ENCODE data around the gene CHRND. TPM values are rescaled to one million over a fixed set of nuclear protein-coding genes. Genes with fewer than 3 reads are reported as not detected.
"Not testable (repeated sequence)": the region's sequence is repeated elsewhere in the genome, so short reads cannot be mapped to it uniquely, and the experiment has no call there.

The CHRND gene
- total RNA-seq, 1 experiment from 2014 or later = not detected

DNA sequence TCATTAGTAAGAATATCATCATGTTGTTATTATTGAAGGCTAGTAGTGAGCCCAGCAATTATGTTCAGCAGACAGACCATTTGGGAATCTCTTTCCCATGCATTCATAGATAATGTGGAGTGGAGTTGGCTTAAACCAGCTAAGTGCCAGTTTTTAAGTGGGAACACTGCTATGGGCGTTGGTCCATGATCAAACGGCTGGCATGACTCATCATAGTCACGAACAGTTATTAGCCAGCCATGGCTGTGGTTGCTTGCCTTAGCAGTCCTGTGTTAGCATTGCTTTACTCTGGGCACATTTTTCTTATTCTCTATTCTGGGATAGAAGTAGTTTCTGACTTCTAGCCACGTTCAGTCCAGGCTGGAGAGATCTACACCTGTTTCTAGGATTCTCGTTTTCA is 42.2 kb downstream of the CHRND start:
- Mint-ChIP-seq H3K27ac (ENCODE audit: unreplicated experiment) (no peak overlapping the region), H3K4me3 (ENCODE audit: unreplicated experiment) (no peak overlapping the region), H3K4me1 (ENCODE audit: low read depth, unreplicated experiment) (no peaks in the 10 kb centered on the region), H3K9me3 (ENCODE audit: unreplicated experiment) (no peaks in the 10 kb centered on the region), H3K36me3 (ENCODE audit: insufficient read depth, unreplicated experiment) (peaks cover 35% of the 10 kb centered on the region), H3K27me3 (ENCODE audit: insufficient read depth, unreplicated experiment) (no peaks in the 10 kb centered on the region)
- no peak for DNase-seq
- ChIA-PET CTCF (no interaction called here), POLR2A (no interaction called here)
- intact Hi-C loops (cut with micrococcal nuclease; ENCODE audit: unreplicated experiment) = no loop called here
- no peaks in the 10 kb centered on the region for H3K4me1 ChIP-seq
- TF ChIP-seq CTCF (IDR thresholded peaks at IDR 0.05; ENCODE audit: insufficient read depth in 1 of 2, low read depth in 1 of 2, low read length in 1 of 2, severe bottlenecking in 1 of 2, unreplicated experiment in 1 of 2) = no peak
- no peak overlapping the region for H3K4me3 ChIP-seq (ENCODE audit: low read depth, low read length)
- no TSS peak for BruUV-seq (replicated peaks)
- H3K27me3 ChIP-seq (replicated peaks; ENCODE audit: control insufficient read depth, insufficient read depth, low read length) = no peaks in the 10 kb centered on the region
- H3K9me3 ChIP-seq = no peaks in the 10 kb centered on the region
- peaks cover 2% of the 10 kb centered on the region for H3K36me3 ChIP-seq (ENCODE audit: control insufficient read depth, insufficient read depth, low read length)

- Mint-ChIP-seq H3K9me3 (ENCODE audit: unreplicated experiment) (no peaks in the 10 kb centered on the region), H3K4me1 (ENCODE audit: low read depth, unreplicated experiment) (no peaks in the 10 kb centered on the region), H3K4me3 (ENCODE audit: unreplicated experiment) (no peak overlapping the region), H3K27ac (ENCODE audit: unreplicated experiment) (no peak overlapping the region), H3K36me3 (ENCODE audit: insufficient read depth, unreplicated experiment) (peaks cover 41% of the 10 kb centered on the region), H3K27me3 (ENCODE audit: insufficient read depth, unreplicated experiment) (no peaks in the 10 kb centered on the region)
- Histone ChIP-seq H3K9me3 (no peaks in the 10 kb centered on the region), H3K36me3 (ENCODE audit: control insufficient read depth, insufficient read depth, low read length) (peaks cover 2% of the 10 kb centered on the region), H3K27me3 (replicated peaks; ENCODE audit: control insufficient read depth, insufficient read depth, low read length) (no peaks in the 10 kb centered on the region), H3K4me3 (ENCODE audit: low read depth, low read length) (no peak overlapping the region), H3K4me1 (no peaks in the 10 kb centered on the region)
- BruUV-seq (replicated peaks) = no TSS peak
- POLR2A ChIA-PET = no interaction called here
- CTCF ChIA-PET = no interaction called here
- TF ChIP-seq CTCF (IDR thresholded peaks at IDR 0.05; ENCODE audit: insufficient read depth in 1 of 2, low read depth in 1 of 2, low read length in 1 of 2, severe bottlenecking in 1 of 2, unreplicated experiment in 1 of 2) = no peak
- DNase-seq = no peak
- intact Hi-C loops (cut with micrococcal nuclease; ENCODE audit: unreplicated experiment) = no loop called here
Observed at GRCh38 chr2:232569541-232569940, 43.6 kb downstream of the CHRND start.

DNA sequence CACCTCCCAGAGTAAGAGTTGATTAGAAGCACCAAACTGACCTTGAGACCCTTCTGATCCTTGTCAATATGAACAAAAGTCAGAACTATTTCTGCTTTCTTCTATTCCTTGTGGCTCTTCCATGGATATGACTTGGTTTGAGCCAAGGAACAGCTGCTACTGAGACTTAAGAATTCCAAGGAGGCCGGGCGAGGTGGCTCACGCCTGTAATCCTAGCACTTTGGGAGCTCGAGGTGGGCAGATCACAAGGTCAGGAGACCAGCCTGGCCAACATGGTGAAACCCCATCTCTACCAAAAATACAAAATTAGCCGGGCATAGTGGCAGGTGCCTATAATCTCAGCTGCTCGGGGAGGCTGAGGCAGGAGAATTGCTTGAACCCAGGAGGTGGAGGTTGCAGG is 44.5 kb downstream of the CHRND start:
- intact Hi-C loops (cut with micrococcal nuclease; ENCODE audit: unreplicated experiment); H3K27ac Mint-ChIP-seq (ENCODE audit: unreplicated experiment); H3K9me3 Mint-ChIP-seq (ENCODE audit: unreplicated experiment); H3K4me1 Mint-ChIP-seq (ENCODE audit: low read depth, unreplicated experiment); H3K36me3 ChIP-seq (ENCODE audit: control insufficient read depth, insufficient read depth, low read length); POLR2A ChIA-PET; H3K9me3 ChIP-seq; CTCF ChIA-PET; BruUV-seq (replicated peaks); H3K27me3 ChIP-seq (replicated peaks; ENCODE audit: control insufficient read depth, insufficient read depth, low read length); H3K4me3 ChIP-seq (ENCODE audit: low read depth, low read length); H3K27me3 Mint-ChIP-seq (ENCODE audit: insufficient read depth, unreplicated experiment); DNase-seq; H3K4me3 Mint-ChIP-seq (ENCODE audit: unreplicated experiment); H3K4me1 ChIP-seq: not testable (repeated sequence)
- peaks cover 36% of the 10 kb centered on the region for H3K36me3 Mint-ChIP-seq (ENCODE audit: insufficient read depth, unreplicated experiment)

DNA sequence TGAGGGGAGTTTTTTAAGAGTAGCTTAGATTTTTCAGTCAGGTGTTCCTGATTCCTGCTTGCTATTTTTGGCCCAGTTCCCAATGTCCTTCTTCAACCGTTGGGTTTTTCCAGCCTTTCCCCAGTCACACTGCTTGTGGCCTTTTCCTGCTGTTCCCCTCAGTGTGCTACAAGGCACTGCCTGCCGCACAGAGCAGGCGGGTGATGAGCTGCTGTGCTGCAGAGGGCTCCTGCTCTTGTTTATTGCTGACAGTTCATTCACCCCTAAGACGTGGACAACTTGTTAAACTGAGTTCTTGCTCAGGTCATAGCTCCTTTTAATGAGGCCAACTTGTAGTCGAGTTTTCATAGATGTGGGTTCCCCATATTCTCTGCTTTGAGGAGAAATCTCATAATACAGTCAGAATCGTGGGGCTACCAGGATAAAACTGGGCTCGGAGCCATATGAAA is 45.1 kb downstream of the CHRND start:
- H3K4me3 ChIP-seq (ENCODE audit: low read depth, low read length) = no peak overlapping the region
- CTCF ChIA-PET = no interaction called here
- no peaks in the 10 kb centered on the region for H3K4me1 ChIP-seq
- peaks cover 2% of the 10 kb centered on the region for H3K36me3 ChIP-seq (ENCODE audit: control insufficient read depth, insufficient read depth, low read length)
- no peak for TF ChIP-seq CTCF (IDR thresholded peaks at IDR 0.05; ENCODE audit: insufficient read depth in 1 of 2, low read depth in 1 of 2, low read length in 1 of 2, severe bottlenecking in 1 of 2, unreplicated experiment in 1 of 2)
- no peak for DNase-seq
- H3K27me3 ChIP-seq (replicated peaks; ENCODE audit: control insufficient read depth, insufficient read depth, low read length) = no peaks in the 10 kb centered on the region
- Mint-ChIP-seq H3K36me3 (ENCODE audit: insufficient read depth, unreplicated experiment) (peaks cover 33% of the 10 kb centered on the region), H3K4me3 (ENCODE audit: unreplicated experiment) (no peak overlapping the region), H3K27ac (ENCODE audit: unreplicated experiment) (no peak overlapping the region), H3K4me1 (ENCODE audit: low read depth, unreplicated experiment) (no peaks in the 10 kb centered on the region), H3K27me3 (ENCODE audit: insufficient read depth, unreplicated experiment) (no peaks in the 10 kb centered on the region), H3K9me3 (ENCODE audit: unreplicated experiment) (no peaks in the 10 kb centered on the region)
- no TSS peak for BruUV-seq (replicated peaks)
- POLR2A ChIA-PET = no interaction called here
- intact Hi-C loops (cut with micrococcal nuclease; ENCODE audit: unreplicated experiment) = no loop called here
- H3K9me3 ChIP-seq = no peaks in the 10 kb centered on the region
